ENCODE measurements around the gene PHF19. TPM values are rescaled to one million over a fixed set of nuclear protein-coding genes. Genes with fewer than 3 reads are reported as not detected.

Gene PHF19
- total RNA-seq, 1 donor, result 55.7 TPM

DNA sequence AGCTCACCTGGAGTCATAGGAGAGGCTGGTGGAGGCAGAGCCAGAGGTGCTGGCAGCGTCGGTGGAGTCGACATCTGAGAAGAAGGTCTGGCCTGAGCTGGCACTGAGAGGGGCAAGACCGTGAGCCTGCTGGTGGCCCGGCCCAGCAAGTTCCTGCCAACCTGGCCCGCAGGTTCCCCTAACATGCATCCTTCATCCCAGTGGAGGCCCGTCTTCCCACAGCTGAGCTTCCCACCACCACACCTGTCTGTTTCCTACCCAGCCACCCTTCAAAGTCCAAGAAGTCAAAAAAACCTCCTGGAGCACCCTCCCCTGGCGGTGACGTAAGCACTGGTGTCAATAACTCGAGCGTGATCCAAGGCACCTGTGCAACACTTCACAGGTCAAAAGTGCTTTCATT is 16.9 kb downstream of the PHF19 start:
- TF ChIP-seq, protein P1, sequence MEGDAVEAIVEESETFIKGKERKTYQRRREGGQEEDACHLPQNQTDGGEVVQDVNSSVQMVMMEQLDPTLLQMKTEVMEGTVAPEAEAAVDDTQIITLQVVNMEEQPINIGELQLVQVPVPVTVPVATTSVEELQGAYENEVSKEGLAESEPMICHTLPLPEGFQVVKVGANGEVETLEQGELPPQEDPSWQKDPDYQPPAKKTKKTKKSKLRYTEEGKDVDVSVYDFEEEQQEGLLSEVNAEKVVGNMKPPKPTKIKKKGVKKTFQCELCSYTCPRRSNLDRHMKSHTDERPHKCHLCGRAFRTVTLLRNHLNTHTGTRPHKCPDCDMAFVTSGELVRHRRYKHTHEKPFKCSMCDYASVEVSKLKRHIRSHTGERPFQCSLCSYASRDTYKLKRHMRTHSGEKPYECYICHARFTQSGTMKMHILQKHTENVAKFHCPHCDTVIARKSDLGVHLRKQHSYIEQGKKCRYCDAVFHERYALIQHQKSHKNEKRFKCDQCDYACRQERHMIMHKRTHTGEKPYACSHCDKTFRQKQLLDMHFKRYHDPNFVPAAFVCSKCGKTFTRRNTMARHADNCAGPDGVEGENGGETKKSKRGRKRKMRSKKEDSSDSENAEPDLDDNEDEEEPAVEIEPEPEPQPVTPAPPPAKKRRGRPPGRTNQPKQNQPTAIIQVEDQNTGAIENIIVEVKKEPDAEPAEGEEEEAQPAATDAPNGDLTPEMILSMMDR (IDR thresholded peaks at IDR 0.05; ENCODE audit: insufficient read depth, low read length), result no peak
- DNase-seq (ENCODE audit: low read depth), result no peak
- H3K4me3 ChIP-seq (ENCODE audit: low read depth, low read length), result no peak overlapping the region

DNA sequence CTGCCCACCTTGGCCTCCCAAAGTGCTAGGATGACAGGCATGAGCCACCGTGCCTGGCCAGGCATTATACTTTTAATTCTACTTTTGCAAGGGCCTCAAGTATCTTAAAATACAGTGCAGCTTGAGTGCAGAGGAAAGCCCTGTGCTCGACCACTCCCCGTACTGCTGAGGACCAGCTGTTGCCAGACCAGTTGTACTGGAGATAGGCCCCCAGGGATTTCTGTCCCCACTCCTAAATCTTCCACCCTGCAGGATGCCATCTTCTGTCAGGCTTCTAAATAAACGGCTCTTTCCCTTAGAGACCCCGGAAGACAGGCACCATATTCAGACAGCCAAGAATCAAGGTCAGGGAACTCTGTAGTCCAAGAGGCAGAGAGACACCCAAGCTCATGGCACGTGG is 17.6 kb downstream of the PHF19 start:
- no peak for DNase-seq (ENCODE audit: low read depth)
- H3K4me3 ChIP-seq (ENCODE audit: low read depth, low read length), result no peak overlapping the region
- TF ChIP-seq, protein P1 (IDR thresholded peaks at IDR 0.05; ENCODE audit: insufficient read depth, low read length), result no peak

DNA sequence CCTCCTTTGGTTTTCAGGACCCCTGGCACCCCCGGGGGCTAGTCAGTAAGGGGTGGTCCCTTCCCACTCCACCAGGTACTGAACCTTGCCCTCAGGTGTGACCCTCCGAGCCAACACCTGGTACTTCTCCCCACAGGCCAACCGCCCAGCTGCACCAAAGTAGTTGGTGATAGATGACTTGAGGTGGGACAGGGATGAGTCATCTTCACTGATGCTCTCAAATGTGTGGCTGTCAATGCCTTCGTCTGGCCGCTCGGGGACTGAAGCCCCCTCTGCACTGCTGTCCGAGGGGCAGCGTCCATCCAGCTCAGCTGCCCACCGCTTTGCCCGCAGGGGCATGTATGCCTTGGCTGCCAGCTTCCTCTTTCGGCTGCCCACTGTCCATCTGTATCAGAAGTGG is 19.1 kb downstream of the PHF19 start:
- DNase-seq (ENCODE audit: low read depth), result no peak
- H3K4me3 ChIP-seq (ENCODE audit: low read depth, low read length), result no peak overlapping the region
- TF ChIP-seq, protein P1 (IDR thresholded peaks at IDR 0.05; ENCODE audit: insufficient read depth, low read length), result no peak

DNA sequence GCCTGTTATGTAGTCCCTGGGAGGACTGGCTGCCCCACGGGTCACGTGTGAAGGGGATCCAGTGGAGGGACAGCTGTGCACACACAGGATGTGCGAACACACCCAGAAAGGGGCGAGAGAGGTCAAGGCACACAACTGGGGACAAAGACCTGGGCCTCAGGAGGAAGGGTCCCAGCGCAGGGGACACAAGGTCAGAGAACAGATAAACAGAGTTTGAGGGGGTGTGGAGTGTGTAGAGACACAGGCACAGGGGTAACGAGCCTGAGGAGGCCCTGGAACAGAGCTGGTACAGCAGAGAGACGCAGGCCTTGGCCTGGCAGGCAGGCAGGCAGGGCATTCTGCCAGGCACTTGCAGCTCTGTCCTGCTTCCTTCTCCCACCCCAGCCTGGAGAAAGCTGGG is 19.5 kb downstream of the PHF19 start:
- H3K4me3 ChIP-seq (ENCODE audit: low read depth, low read length), result no peak overlapping the region
- no peak for DNase-seq (ENCODE audit: low read depth)
- TF ChIP-seq, protein P1 (IDR thresholded peaks at IDR 0.05; ENCODE audit: insufficient read depth, low read length), result no peak

DNA sequence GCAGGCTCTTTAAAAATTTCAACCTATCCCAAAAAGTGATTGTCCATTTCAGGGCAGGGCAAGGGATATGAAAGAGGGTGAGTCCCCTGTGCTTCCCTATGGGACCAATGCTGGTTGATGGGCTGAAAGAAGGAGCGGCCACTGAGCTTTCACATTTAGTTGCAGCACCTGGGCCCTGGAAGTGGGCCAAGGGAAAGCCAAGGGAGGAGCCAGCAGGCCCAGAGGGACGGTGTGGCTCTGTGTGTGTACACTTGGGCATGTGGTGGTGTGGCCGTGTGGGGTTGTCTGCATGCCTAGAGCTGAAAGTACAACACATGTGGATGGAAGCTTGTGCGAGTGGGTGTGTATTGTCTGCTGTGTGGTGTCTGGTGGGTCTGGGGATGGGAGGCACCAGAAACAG is 20.3 kb downstream of the PHF19 start:
- TF ChIP-seq, protein P1 (IDR thresholded peaks at IDR 0.05; ENCODE audit: insufficient read depth, low read length), result no peak
- no peak overlapping the region for H3K4me3 ChIP-seq (ENCODE audit: low read depth, low read length)

DNA sequence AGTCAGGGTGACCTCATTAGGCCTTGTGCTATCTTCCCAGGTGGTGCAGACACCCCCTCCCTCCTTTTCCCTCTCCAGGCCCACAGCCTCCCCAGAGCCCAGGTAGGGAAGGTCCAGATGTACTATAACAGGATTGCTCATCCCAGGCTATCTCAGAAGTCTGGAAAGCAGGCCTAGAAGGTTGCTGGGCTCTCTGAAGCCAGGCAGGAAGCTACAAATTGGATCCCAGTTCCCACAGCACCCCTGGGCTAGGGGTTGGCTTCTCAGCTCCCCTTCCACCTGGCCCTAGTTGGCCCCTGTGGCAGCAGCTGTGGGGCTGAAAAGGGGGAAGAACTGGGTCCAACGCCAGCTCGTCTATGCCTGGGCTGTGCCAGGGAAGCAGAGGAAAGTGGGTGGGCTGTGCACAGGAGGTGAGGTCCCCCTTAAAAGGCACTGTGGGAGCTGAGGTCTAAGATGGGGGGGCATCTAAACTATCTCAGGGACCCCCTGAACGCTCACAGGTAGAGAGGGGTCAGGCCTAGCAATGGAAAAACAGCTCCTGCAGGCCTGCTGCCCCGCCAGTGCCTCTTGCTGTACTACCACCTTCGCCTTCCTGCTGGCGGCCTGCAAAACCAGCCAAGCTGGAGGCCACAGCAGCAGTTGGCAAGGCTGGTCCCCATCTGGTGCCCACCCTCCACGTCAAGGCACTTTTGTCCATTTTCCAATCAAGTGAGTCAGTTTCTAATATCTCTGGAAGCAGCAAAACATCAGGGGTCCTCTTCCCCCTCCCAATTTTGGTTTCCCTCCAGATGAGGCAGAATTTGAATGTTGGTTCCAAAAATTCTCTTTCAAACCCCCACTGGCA is 20.9 kb downstream of the PHF19 start:
- no peak overlapping the region for H3K4me3 ChIP-seq (ENCODE audit: low read depth, low read length)
- TF ChIP-seq, protein P1 (IDR thresholded peaks at IDR 0.05; ENCODE audit: insufficient read depth, low read length), result no peak
- no peak for DNase-seq (ENCODE audit: low read depth)

More for the DNA sequence above, 20.3 kb downstream of the PHF19 start:
- no peak for DNase-seq (ENCODE audit: low read depth)
